Activated CD8-positive, alpha-beta T cell treated with anti-CD3 and anti-CD28 coated beads, Interleukin-2, amount 10 ng/mL, durations not matched to agents 7 days and 5 days (primary cell): ENCODE measurements around the gene NTSR1. TPM values are rescaled to one million over a fixed set of nuclear protein-coding genes. Genes with fewer than 3 reads are reported as not detected.
A peak's percentile ranks its signal among the peaks of the same experiment; 100 is the strongest.

Experiments used
- ATAC-seq: fragments of 150-1000 bp; cut with Tn5 transposase; one replicate; pipeline ENCODE4 v1.10.0; 2021; ENCODE audit warnings: moderate library complexity
- CTCF ChIA-PET: fragments of 350-600 bp; sonication (Branson Sonifier 250); formaldehyde crosslinking; loops from one replicate; lab custom pipeline; 2021; ENCODE audit warnings: antibody characterized with exemption; lab: Charles Lee
- POLR2A ChIA-PET: fragments of 350-600 bp; sonication (Branson Sonifier 250); formaldehyde crosslinking; loops from one replicate; lab custom pipeline; 2021; ENCODE audit warnings: antibody characterized with exemption; lab: Charles Lee
- DNase-seq: peaks from one replicate; pipeline ENCODE4 v3.0.0-alpha.2; 2020
- H3K27ac Mint-ChIP-seq: one replicate; pipeline ENCODE4 v1.8.0; 2021; ENCODE audit warnings: mild to moderate bottlenecking, mixed read lengths
- H3K27me3 Mint-ChIP-seq: one replicate; pipeline ENCODE4 v1.8.0; 2021; ENCODE audit warnings: low read depth, mixed read lengths
- H3K36me3 Mint-ChIP-seq: one replicate; pipeline ENCODE4 v1.8.0; 2021; ENCODE audit warnings: low read depth, mixed read lengths
- H3K4me1 Mint-ChIP-seq: one replicate; pipeline ENCODE4 v1.8.0; 2021; ENCODE audit warnings: low read depth, mixed read lengths
- H3K4me3 Mint-ChIP-seq: one replicate; pipeline ENCODE4 v1.8.0; 2021; ENCODE audit warnings: mild to moderate bottlenecking, mixed read lengths
- H3K9me3 Mint-ChIP-seq: one replicate; pipeline ENCODE4 v1.8.0; 2022; ENCODE audit warnings: mixed read lengths; ENCODE audit not compliant: insufficient read depth
- total RNA-seq, 2 experiments: library from RNA; stranded (reverse); gene quantifications; one replicate each; pipeline ENCODE4 v1.2.3, GENCODE V29; 2021

Gene NTSR1
- total RNA-seq, 2 experiments from 2014 or later: 0.13 to 0.21 TPM

- H3K27me3 Mint-ChIP-seq: peaks cover 35% of the 10 kb centered on the region
- no peak overlapping the region for H3K4me3 Mint-ChIP-seq
- DNase-seq: no peak
- peaks cover 10% of the 10 kb centered on the region for H3K4me1 Mint-ChIP-seq
- no peaks in the 10 kb centered on the region for H3K36me3 Mint-ChIP-seq
- ATAC-seq: no peak
- ChIA-PET CTCF (no interaction called here), POLR2A (no interaction called here)
- H3K27ac Mint-ChIP-seq: no peak overlapping the region
- no peaks in the 10 kb centered on the region for H3K9me3 Mint-ChIP-seq
These were observed 39.7 kb downstream of the NTSR1 start for GRCh38 chr20:62748311-62748710.

GRCh38 chr20:62749851-62750445 lies 41.3 kb downstream of the NTSR1 start:
- peaks cover 5% of the 10 kb centered on the region for H3K4me1 Mint-ChIP-seq
- ChIA-PET CTCF (interaction anchor here (1.3 kb wide), 1 partner anchor 42 kb away, joined by 3 read pairs; no protein-coding TSS in a partner anchor), POLR2A (no interaction called here)
- peaks cover 35% of the 10 kb centered on the region for H3K27me3 Mint-ChIP-seq
- no peak overlapping the region for H3K27ac Mint-ChIP-seq
- no peaks in the 10 kb centered on the region for H3K9me3 Mint-ChIP-seq
- no peak for DNase-seq
- no peak for ATAC-seq
- H3K4me3 Mint-ChIP-seq: no peak overlapping the region
- no peaks in the 10 kb centered on the region for H3K36me3 Mint-ChIP-seq

GRCh38 chr20:62751551-62752150 lies 43.0 kb downstream of the NTSR1 start:
- ChIA-PET CTCF (no interaction called here), POLR2A (no interaction called here)
- no peak for DNase-seq
- no peak overlapping the region for H3K4me3 Mint-ChIP-seq
- H3K9me3 Mint-ChIP-seq: no peaks in the 10 kb centered on the region
- H3K27ac Mint-ChIP-seq: no peak overlapping the region
- H3K4me1 Mint-ChIP-seq: no peaks in the 10 kb centered on the region
- H3K36me3 Mint-ChIP-seq: no peaks in the 10 kb centered on the region
- H3K27me3 Mint-ChIP-seq: peaks cover 35% of the 10 kb centered on the region
- ATAC-seq: no peak

GRCh38 chr20:62752181-62752670 lies 43.6 kb downstream of the NTSR1 start:
- POLR2A ChIA-PET: no interaction called here
- no peak for DNase-seq
- ATAC-seq: no peak
- Mint-ChIP-seq H3K9me3 (no peaks in the 10 kb centered on the region), H3K27me3 (peaks cover 36% of the 10 kb centered on the region), H3K4me1 (no peaks in the 10 kb centered on the region), H3K4me3 (no peak overlapping the region), H3K36me3 (no peaks in the 10 kb centered on the region), H3K27ac (no peak overlapping the region)
- CTCF ChIA-PET: no interaction called here

GRCh38 chr20:62752671-62753501 lies 44.2 kb downstream of the NTSR1 start:
- ChIA-PET CTCF (interaction anchor here (1.2 kb wide), 1 partner anchor 39 kb away, joined by 3 read pairs; no protein-coding TSS in a partner anchor), POLR2A (no interaction called here)
- Mint-ChIP-seq H3K27me3 (peaks cover 40% of the 10 kb centered on the region), H3K27ac (no peak overlapping the region), H3K4me1 (no peaks in the 10 kb centered on the region), H3K9me3 (no peaks in the 10 kb centered on the region), H3K4me3 (no peak overlapping the region), H3K36me3 (no peaks in the 10 kb centered on the region)
- DNase-seq: no peak
- no peak for ATAC-seq

GRCh38 chr20:62753626-62754025 lies 45.0 kb downstream of the NTSR1 start:
- no peak overlapping the region for H3K4me3 Mint-ChIP-seq
- ChIA-PET POLR2A (no interaction called here), CTCF (interaction anchor here (1.2 to 1.3 kb wide), 2 partner anchors 38 to 79 kb away, joined by 3 read pairs; no protein-coding TSS in a partner anchor)
- no peaks in the 10 kb centered on the region for H3K9me3 Mint-ChIP-seq
- H3K27me3 Mint-ChIP-seq: peaks cover 36% of the 10 kb centered on the region
- DNase-seq (no peak), ATAC-seq (no peak)
- no peaks in the 10 kb centered on the region for H3K4me1 Mint-ChIP-seq
- no peaks in the 10 kb centered on the region for H3K36me3 Mint-ChIP-seq
- peak overlapping the region; percentile 11 for H3K27ac Mint-ChIP-seq

- CTCF ChIA-PET: interaction anchor here (1.2 to 1.3 kb wide), 2 partner anchors 37 to 80 kb away, joined by 3 read pairs; no protein-coding TSS in a partner anchor
- Mint-ChIP-seq H3K27ac (no peak overlapping the region), H3K36me3 (no peaks in the 10 kb centered on the region), H3K9me3 (no peaks in the 10 kb centered on the region), H3K27me3 (peaks cover 35% of the 10 kb centered on the region), H3K4me1 (no peaks in the 10 kb centered on the region), H3K4me3 (no peak overlapping the region)
- DNase-seq: no peak
- ATAC-seq: no peak
- POLR2A ChIA-PET: no interaction called here
These were observed 45.7 kb downstream of the NTSR1 start for GRCh38 chr20:62754122-62754990.

- POLR2A ChIA-PET: no interaction called here
- H3K27ac Mint-ChIP-seq: no peak overlapping the region
- DNase-seq (no peak), ATAC-seq (no peak)
- H3K4me1 Mint-ChIP-seq: no peaks in the 10 kb centered on the region
- no peaks in the 10 kb centered on the region for H3K36me3 Mint-ChIP-seq
- no peak overlapping the region for H3K4me3 Mint-ChIP-seq
- CTCF ChIA-PET: interaction anchor here (1.3 kb wide), 1 partner anchor 80 kb away, joined by 3 read pairs; no protein-coding TSS in a partner anchor
- H3K9me3 Mint-ChIP-seq: no peaks in the 10 kb centered on the region
- peaks cover 31% of the 10 kb centered on the region for H3K27me3 Mint-ChIP-seq
These were observed 46.3 kb downstream of the NTSR1 start for GRCh38 chr20:62754991-62755356.

GRCh38 chr20:62755817-62756724 lies 47.4 kb downstream of the NTSR1 start:
- Mint-ChIP-seq H3K4me3 (no peak overlapping the region), H3K4me1 (no peaks in the 10 kb centered on the region), H3K27me3 (peaks cover 27% of the 10 kb centered on the region), H3K9me3 (no peaks in the 10 kb centered on the region), H3K36me3 (no peaks in the 10 kb centered on the region), H3K27ac (no peak overlapping the region)
- CTCF ChIA-PET: no interaction called here
- no peak for DNase-seq
- peak; percentile 36 for ATAC-seq
- POLR2A ChIA-PET: interaction anchor here (0.6 kb wide), 1 partner anchor 1601 kb away, joined by 3 read pairs; no protein-coding TSS in a partner anchor

- no peaks in the 10 kb centered on the region for H3K36me3 Mint-ChIP-seq
- H3K4me1 Mint-ChIP-seq: no peaks in the 10 kb centered on the region
- ChIA-PET CTCF (interaction anchor here (0.9 kb wide), 1 partner anchor 34 kb away, joined by 3 read pairs; no protein-coding TSS in a partner anchor), POLR2A (no interaction called here)
- DNase-seq: no peak
- no peak overlapping the region for H3K4me3 Mint-ChIP-seq
- no peak for ATAC-seq
- no peak overlapping the region for H3K27ac Mint-ChIP-seq
- no peaks in the 10 kb centered on the region for H3K9me3 Mint-ChIP-seq
- peaks cover 17% of the 10 kb centered on the region for H3K27me3 Mint-ChIP-seq
These were observed 49.7 kb downstream of the NTSR1 start for GRCh38 chr20:62758226-62758912.
